Spleen (tissue), 7 donors: Measurements from ENCODE around the gene C3orf20.

ENCODE experiments used
- POLR2AphosphoS5 ChIP-seq, 3 donors: sonication (generic); formaldehyde crosslinking; IDR thresholded peaks; one replicate each; pipeline ENCODE4 v1.5.1; 2017; ENCODE audit warnings: antibody characterized with exemption in 3 of 3
- TF ChIP-seq, protein P1 (sequence below), 11 experiments: fragments of 200-600 bp in 7 of 11; fragments of 450-650 bp in 4 of 11; sonication (generic) in 4 of 11; IDR thresholded peaks in 8 of 11; conservative IDR thresholded peaks in 3 of 11; 1 replicate in 7 of 11; 2 replicates in 4 of 11; pipeline versions ENCODE4 v1.4.0 to v1.8.0; 2016 to 2021; ENCODE audit warnings: antibody characterized with exemption in 11 of 11, inconsistent platforms in 4 of 11, mild to moderate bottlenecking in 1 of 11
- donor health status: DM: no; HTN: no; CAD: no; lungs with moderate emphysema.
- donor health status: DM: no; HTN: no; CAD: no.
- donor health status: DM: no; HTN: no; CAD: no.

DNA sequence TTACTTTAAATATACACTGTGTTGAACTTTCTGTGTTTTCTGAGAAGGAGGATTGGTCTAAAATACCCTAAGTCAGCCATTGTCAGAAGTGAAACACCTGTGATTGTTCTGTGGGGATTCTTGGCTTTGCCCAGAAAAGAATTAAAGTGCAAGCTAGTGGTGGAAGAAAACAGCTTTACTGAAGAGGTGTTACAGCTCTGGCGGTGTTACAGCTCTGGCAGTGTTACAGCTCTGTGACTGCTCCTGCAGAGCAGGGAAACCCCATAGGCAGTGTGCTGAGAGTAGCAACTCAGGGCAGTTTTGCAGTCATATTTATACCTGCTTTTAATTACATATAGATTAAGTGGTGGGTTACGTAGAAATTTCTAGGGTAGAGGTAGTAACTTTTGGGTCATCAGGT is 66.6 kb downstream of the C3orf20 start:
- TF ChIP-seq, protein P1, sequence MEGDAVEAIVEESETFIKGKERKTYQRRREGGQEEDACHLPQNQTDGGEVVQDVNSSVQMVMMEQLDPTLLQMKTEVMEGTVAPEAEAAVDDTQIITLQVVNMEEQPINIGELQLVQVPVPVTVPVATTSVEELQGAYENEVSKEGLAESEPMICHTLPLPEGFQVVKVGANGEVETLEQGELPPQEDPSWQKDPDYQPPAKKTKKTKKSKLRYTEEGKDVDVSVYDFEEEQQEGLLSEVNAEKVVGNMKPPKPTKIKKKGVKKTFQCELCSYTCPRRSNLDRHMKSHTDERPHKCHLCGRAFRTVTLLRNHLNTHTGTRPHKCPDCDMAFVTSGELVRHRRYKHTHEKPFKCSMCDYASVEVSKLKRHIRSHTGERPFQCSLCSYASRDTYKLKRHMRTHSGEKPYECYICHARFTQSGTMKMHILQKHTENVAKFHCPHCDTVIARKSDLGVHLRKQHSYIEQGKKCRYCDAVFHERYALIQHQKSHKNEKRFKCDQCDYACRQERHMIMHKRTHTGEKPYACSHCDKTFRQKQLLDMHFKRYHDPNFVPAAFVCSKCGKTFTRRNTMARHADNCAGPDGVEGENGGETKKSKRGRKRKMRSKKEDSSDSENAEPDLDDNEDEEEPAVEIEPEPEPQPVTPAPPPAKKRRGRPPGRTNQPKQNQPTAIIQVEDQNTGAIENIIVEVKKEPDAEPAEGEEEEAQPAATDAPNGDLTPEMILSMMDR (IDR thresholded peaks at IDR 0.05 in 8 of 11, conservative IDR thresholded peaks at IDR 0.05 in 3 of 11): no peak
- no peak for TF ChIP-seq POLR2AphosphoS5 (IDR thresholded peaks at IDR 0.05)
